HEK293T (cell line): Measurements from ENCODE around the gene ANKS4B.

Experiments
- ARNT ChIP-seq: fragments of 450-650 bp; IDR thresholded peaks from 2 replicates; pipeline ENCODE4 v1.6.1; 2017; ENCODE audit warnings: mild to moderate bottlenecking
- BHLHE40 ChIP-seq: fragments of 450-650 bp; IDR thresholded peaks from 2 replicates; pipeline ENCODE4 v1.6.1; 2016; ENCODE audit warnings: mild to moderate bottlenecking, moderate library complexity, borderline replicate concordance
- ELF4 ChIP-seq: fragments of 450-650 bp; IDR thresholded peaks from 2 replicates; pipeline ENCODE4 v1.6.1; 2017; ENCODE audit warnings: antibody characterized with exemption
- FOXA1 ChIP-seq: fragments of 450-650 bp; IDR thresholded peaks from 2 replicates; pipeline ENCODE4 v1.6.1; 2016; ENCODE audit warnings: mild to moderate bottlenecking
- FOXM1 ChIP-seq: fragments of 450-650 bp; IDR thresholded peaks from 2 replicates; pipeline ENCODE4 v1.6.1; 2017; ENCODE audit warnings: mild to moderate bottlenecking, borderline replicate concordance
- L3MBTL2 ChIP-seq: fragments of 450-650 bp; conservative IDR thresholded peaks from 2 replicates; pipeline ENCODE4 v1.6.1; 2016; ENCODE audit warnings: mild to moderate bottlenecking
- LEF1 ChIP-seq: fragments of 450-650 bp; IDR thresholded peaks from 2 replicates; pipeline ENCODE4 v1.6.1; 2017; ENCODE audit warnings: mild to moderate bottlenecking, borderline replicate concordance
- PKNOX1 ChIP-seq: fragments of 450-650 bp; IDR thresholded peaks from 2 replicates; pipeline ENCODE4 v1.6.1; 2016
- SP1 ChIP-seq: fragments of 450-650 bp; IDR thresholded peaks from 2 replicates; pipeline ENCODE4 v1.6.1; 2017
- SUZ12 ChIP-seq: fragments of 450-650 bp; IDR thresholded peaks from 2 replicates; pipeline ENCODE4 v1.6.1; 2016; ENCODE audit warnings: mild to moderate bottlenecking
- TARDBP ChIP-seq: fragments of 450-650 bp; IDR thresholded peaks from 2 replicates; pipeline ENCODE4 v1.6.1; 2016
- ZNF384 ChIP-seq: fragments of 450-650 bp; IDR thresholded peaks from 2 replicates; pipeline ENCODE4 v1.6.1; 2016

GRCh38 chr16:21205303-21205702, 28.2 kb upstream of the ANKS4B start:
- TF ChIP-seq ZNF384 (no peak), SP1 (no peak), SUZ12 (no peak), ELF4 (no peak), BHLHE40 (no peak), ARNT (no peak), TARDBP (no peak), LEF1 (no peak), PKNOX1 (no peak), FOXM1 (no peak), L3MBTL2 (no peak), FOXA1 (no peak)
